Upper lobe of left lung (tissue), 6 donors: ENCODE measurements around the gene PRKCE. TPM values are rescaled to one million over a fixed set of nuclear protein-coding genes. Genes with fewer than 3 reads are reported as not detected.

Experiments
- ATAC-seq, 2 donors: fragments of 200-7000 bp; cut with Tn5 transposase; one replicate each; pipeline ENCODE4 v1.9.1; 2022; ENCODE audit warnings: mild to moderate bottlenecking in 2 of 2, moderate library complexity in 2 of 2; ENCODE audit not compliant: low FRiP score in 2 of 2
- DNase-seq, 2 donors: peaks; one replicate each; pipeline ENCODE4 v3.0.0-alpha.2; 2019 to 2020
- H3K27ac ChIP-seq, 4 donors: fragments of 200-600 bp; sonication (generic); one replicate each; pipeline ENCODE4 v1.5.1; 2016 to 2019
- H3K27me3 ChIP-seq, 4 donors: fragments of 200-600 bp; sonication (generic); one replicate each; pipeline ENCODE4 v1.5.1; 2017 to 2019
- H3K36me3 ChIP-seq, 4 donors: fragments of 200-600 bp; sonication (generic); one replicate each; pipeline ENCODE4 v1.5.1; 2016 to 2019
- H3K4me1 ChIP-seq, 4 donors: fragments of 200-600 bp; sonication (generic); one replicate each; pipeline ENCODE4 v1.5.1; 2018 to 2019
- H3K4me3 ChIP-seq, 4 donors: fragments of 200-600 bp; sonication (generic); one replicate each; pipeline ENCODE4 v1.5.1; 2017 to 2019; ENCODE audit warnings: mild to moderate bottlenecking in 2 of 4, moderate library complexity in 1 of 4
- H3K9me3 ChIP-seq, 4 donors: fragments of 200-600 bp; sonication (generic); one replicate each; pipeline ENCODE4 v1.5.1; 2018 to 2019
- CTCF ChIP-seq, 6 experiments: fragments of 450-650 bp in 4 of 6; fragments of 200-600 bp in 2 of 6; sonication (generic) in 2 of 6; IDR thresholded peaks; one replicate each; pipeline ENCODE4 v1.5.1; 2016 to 2019; ENCODE audit warnings: antibody characterized with exemption in 6 of 6
- EP300 ChIP-seq, 4 donors: sonication (generic); formaldehyde crosslinking; IDR thresholded peaks; one replicate each; pipeline ENCODE4 v1.5.1; 2017; ENCODE audit warnings: antibody characterized with exemption in 4 of 4, control low read depth in 2 of 4
- POLR2A ChIP-seq, 4 donors: fragments of 450-650 bp; IDR thresholded peaks; one replicate each; pipeline ENCODE4 v1.5.1; 2016 to 2017; ENCODE audit warnings: antibody characterized with exemption in 4 of 4, mild to moderate bottlenecking in 2 of 4
- POLR2AphosphoS5 ChIP-seq, 2 donors: sonication (generic); formaldehyde crosslinking; IDR thresholded peaks; one replicate each; pipeline ENCODE4 v1.5.1; 2017; ENCODE audit warnings: antibody characterized with exemption in 2 of 2
- WGBS, 2 donors: methylation state at CpG; one replicate each; pipeline ENCODE4 v1.1.5; 2017 to 2018; 5-methylcytosine and 5-hydroxymethylcytosine counted together
- total RNA-seq, 6 donors: library from RNA; depleted of rRNA in 4 of 6; stranded (reverse); fragments of >200 nt in 4 of 6; gene quantifications; one replicate each; pipeline versions ENCODE4 v1.1.0 to v1.2.1, GENCODE V29; 2016 to 2021
- donor health status: DM: no; HTN: no; CAD: no; lungs with moderate emphysema.
- donor health status: DM: no; HTN: yes; CAD: no; lungs with severe emphysema.

The PRKCE gene
- total RNA-seq, 6 donors from 2014 or later, result 54.9 to 124 (median 75.6) TPM

- Histone ChIP-seq H3K4me1 (peaks cover 2 to 15% (median 8%) of the 10 kb centered on the region in 4 donors), H3K9me3 (no peaks in the 10 kb centered on the region), H3K36me3 (no peaks in the 10 kb centered on the region), H3K4me3 (no peak overlapping the region), H3K27ac (no peak overlapping the region), H3K27me3 (no peaks in the 10 kb centered on the region)
- 74 to 77% methylated on average over 12 of the region's 12 CpGs for WGBS, 2 donors
- DNase-seq (no peak), ATAC-seq (no peak)
- TF ChIP-seq POLR2A (IDR thresholded peaks at IDR 0.05) (no peak), EP300 (IDR thresholded peaks at IDR 0.05) (no peak), POLR2AphosphoS5 (IDR thresholded peaks at IDR 0.05) (no peak), CTCF (IDR thresholded peaks at IDR 0.05) (no peak)
Measured at GRCh38 chr2:45754131-45755010, 102.9 kb downstream of the PRKCE start.

DNA sequence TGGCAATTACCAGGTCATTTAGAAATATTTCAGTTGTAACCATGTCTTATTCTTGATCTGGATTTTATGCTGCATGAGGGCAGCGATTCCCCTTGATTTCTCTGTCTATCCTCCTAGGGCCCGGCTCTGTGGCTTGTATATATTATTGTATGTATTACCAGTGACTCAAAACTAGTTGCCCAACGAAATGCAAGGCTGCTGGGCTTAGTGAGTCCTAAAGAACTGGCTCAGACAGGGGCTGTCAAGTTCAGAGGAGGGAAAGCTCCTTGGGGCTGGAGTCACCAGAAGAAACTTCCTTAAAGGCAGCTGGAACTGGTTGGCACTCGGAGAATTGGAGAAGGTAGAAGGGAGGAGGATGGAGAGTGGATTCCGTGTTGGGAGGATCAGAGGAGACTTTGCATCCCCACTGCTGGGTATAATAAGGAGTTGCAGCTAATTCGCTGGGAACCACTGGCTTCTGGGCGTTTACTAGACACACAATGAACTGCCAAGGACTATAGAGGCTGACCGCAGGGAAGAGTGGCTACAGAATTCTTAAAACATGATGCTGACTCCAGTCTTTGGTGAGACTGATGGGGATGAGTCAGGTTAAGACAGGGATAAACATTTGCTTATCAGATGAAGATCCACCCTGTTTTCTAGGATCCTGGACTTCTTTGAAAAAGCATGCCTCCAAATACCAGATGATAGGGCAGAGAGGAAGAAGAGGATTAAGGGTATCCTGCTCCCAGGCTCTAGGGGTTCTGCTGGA lies 104.3 kb downstream of the PRKCE start:
- Histone ChIP-seq H3K27me3 (no peaks in the 10 kb centered on the region), H3K4me3 (no peak overlapping the region), H3K27ac (no peak overlapping the region), H3K4me1 (peaks cover 3 to 16% (median 8%) of the 10 kb centered on the region in 4 donors), H3K36me3 (no peaks in the 10 kb centered on the region), H3K9me3 (no peaks in the 10 kb centered on the region)
- ATAC-seq, result peak in 1 of 2 donors; percentile 90
- WGBS, 2 donors, result 83 to 93% methylated on average over 8 of the region's 8 CpGs
- DNase-seq, result no peak
- TF ChIP-seq CTCF (IDR thresholded peaks at IDR 0.05) (no peak), POLR2AphosphoS5 (IDR thresholded peaks at IDR 0.05) (no peak), EP300 (IDR thresholded peaks at IDR 0.05) (no peak), POLR2A (IDR thresholded peaks at IDR 0.05) (no peak)

DNA sequence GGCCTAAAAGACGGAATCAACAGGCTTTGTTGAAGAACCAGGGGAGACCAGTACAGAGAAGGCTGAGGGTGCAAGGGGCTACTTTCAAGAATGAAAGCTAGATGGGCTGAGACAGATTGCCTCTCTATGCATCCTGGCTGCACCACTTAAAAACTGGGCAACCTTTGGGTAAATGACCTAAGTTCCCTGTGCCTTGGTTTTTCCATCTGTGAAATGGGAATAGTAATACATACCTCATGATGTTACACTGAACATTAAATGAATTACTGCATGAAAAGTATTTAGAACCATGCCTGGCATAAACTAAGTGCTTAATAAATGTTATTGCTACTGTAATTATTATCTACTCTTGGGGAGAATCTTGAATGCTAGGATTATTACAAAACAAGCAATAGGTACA lies 106.5 kb downstream of the PRKCE start:
- H3K4me1 ChIP-seq, result peaks cover 3 to 16% (median 8%) of the 10 kb centered on the region in 4 donors
- no peak for TF ChIP-seq CTCF (IDR thresholded peaks at IDR 0.05)
- H3K4me3 ChIP-seq, result no peak overlapping the region
- no peak overlapping the region for H3K27ac ChIP-seq
- no peaks in the 10 kb centered on the region for H3K36me3 ChIP-seq
- no peaks in the 10 kb centered on the region for H3K9me3 ChIP-seq
- ATAC-seq (no peak), DNase-seq (no peak)
- 97 to 100% methylated on average over 1 of the region's 1 CpG for WGBS, 2 donors
- H3K27me3 ChIP-seq, result no peaks in the 10 kb centered on the region

- no peak overlapping the region for H3K27ac ChIP-seq
- no peaks in the 10 kb centered on the region for H3K9me3 ChIP-seq
- ATAC-seq (peak in 1 of 2 donors; percentile 32), DNase-seq (no peak)
- H3K4me1 ChIP-seq, result peaks cover 2 to 9% (median 6%) of the 10 kb centered on the region in 4 donors
- H3K4me3 ChIP-seq, result no peak overlapping the region
- 66 to 80% methylated on average over 15 of the region's 15 CpGs for WGBS, 2 donors
- TF ChIP-seq POLR2AphosphoS5 (IDR thresholded peaks at IDR 0.05) (no peak), EP300 (IDR thresholded peaks at IDR 0.05) (no peak), POLR2A (IDR thresholded peaks at IDR 0.05) (no peak), CTCF (IDR thresholded peaks at IDR 0.05) (no peak)
- H3K36me3 ChIP-seq, result no peaks in the 10 kb centered on the region
- H3K27me3 ChIP-seq, result no peaks in the 10 kb centered on the region
Measured at GRCh38 chr2:45759310-45759851, 107.9 kb downstream of the PRKCE start.
